ENCODE results near the gene CEP104.

CEP104 gene

GRCh38 chr1:3898994-3899753, 42.2 kb upstream of the CEP104 start:
- Histone ChIP-seq H3K4me3 (ENCODE audit: control insufficient read depth in 1 of 7, extremely low read depth in 1 of 7, insufficient read depth in 4 of 7, low read depth in 2 of 7, low read length in 6 of 7) (peak overlapping the region; percentile 67 to 95 (median 86)), H3K9me3 (ENCODE audit: control extremely low read depth in 1 of 5, control insufficient read depth in 4 of 5, insufficient read depth in 2 of 5, low read depth in 1 of 5, low read length in 4 of 5) (peaks cover 0 to 11% (median 6%) of the 10 kb centered on the region in 5 experiments), H3K27ac (ENCODE audit: insufficient read depth in 1 of 2, low read depth in 1 of 2, low read length in 2 of 2, poor library complexity in 1 of 2, severe bottlenecking in 2 of 2) (peak overlapping the region; percentile 85 to 95), H3K36me3 (ENCODE audit: control insufficient read depth in 4 of 4, insufficient read depth in 4 of 4, low read length in 3 of 4) (peaks cover 0 to 21% (median 15%) of the 10 kb centered on the region in 4 experiments), H3K4me1 (ENCODE audit: control extremely low read depth in 1 of 4, control insufficient read depth in 4 of 4, insufficient read depth in 4 of 4, low read length in 3 of 4) (peaks cover 1 to 36% (median 32%) of the 10 kb centered on the region in 4 experiments), H3K27me3 (replicated peaks in 2 of 5; ENCODE audit: control insufficient read depth in 4 of 5, insufficient read depth in 5 of 5, low read length in 4 of 5) (no peaks in the 10 kb centered on the region)
- POLR2A ChIA-PET, result interaction anchor here (1.5 to 1.8 kb wide), 2 partner anchors 8 to 42 kb away, joined by 5 to 8 read pairs; partner anchors contain the start of genes CEP104 and DFFB
- DNase-seq, result no peak
- CTCF ChIA-PET, result interaction anchor here (1.0 to 3.0 kb wide), 6 partner anchors 8 to 44 kb away, joined by 3 to 16 read pairs (median 6); partner anchors contain the start of genes CEP104 and DFFB
- 41% methylated on average over 8 of the region's 10 CpGs for WGBS (ENCODE audit: insufficient coverage)

GRCh38 chr1:3898475-3898735, 41.4 kb upstream of the CEP104 start:
- Histone ChIP-seq H3K27me3 (replicated peaks in 2 of 5; ENCODE audit: control insufficient read depth in 4 of 5, insufficient read depth in 5 of 5, low read length in 4 of 5) (no peaks in the 10 kb centered on the region), H3K27ac (ENCODE audit: insufficient read depth in 1 of 2, low read depth in 1 of 2, low read length in 2 of 2, poor library complexity in 1 of 2, severe bottlenecking in 2 of 2) (no peak overlapping the region), H3K4me3 (ENCODE audit: control insufficient read depth in 1 of 7, extremely low read depth in 1 of 7, insufficient read depth in 4 of 7, low read depth in 2 of 7, low read length in 6 of 7) (no peak overlapping the region), H3K9me3 (ENCODE audit: control extremely low read depth in 1 of 5, control insufficient read depth in 4 of 5, insufficient read depth in 2 of 5, low read depth in 1 of 5, low read length in 4 of 5) (peaks cover 0 to 11% (median 6%) of the 10 kb centered on the region in 5 experiments), H3K36me3 (ENCODE audit: control insufficient read depth in 4 of 4, insufficient read depth in 4 of 4, low read length in 3 of 4) (peaks cover 0 to 21% (median 16%) of the 10 kb centered on the region in 4 experiments), H3K4me1 (ENCODE audit: control extremely low read depth in 1 of 4, control insufficient read depth in 4 of 4, insufficient read depth in 4 of 4, low read length in 3 of 4) (peaks cover 0 to 28% (median 25%) of the 10 kb centered on the region in 4 experiments)
- ChIA-PET POLR2A (no interaction called here), CTCF (interaction anchor here (1.8 to 3.0 kb wide), 2 partner anchors 13 to 41 kb away, joined by 4 to 16 read pairs; partner anchors contain the start of genes CEP104 and DFFB)
- no peak for DNase-seq

- Histone ChIP-seq H3K4me3 (ENCODE audit: control insufficient read depth in 1 of 7, extremely low read depth in 1 of 7, insufficient read depth in 4 of 7, low read depth in 2 of 7, low read length in 6 of 7) (no peak overlapping the region), H3K27me3 (replicated peaks in 2 of 5; ENCODE audit: control insufficient read depth in 4 of 5, insufficient read depth in 5 of 5, low read length in 4 of 5) (no peaks in the 10 kb centered on the region), H3K9me3 (ENCODE audit: control extremely low read depth in 1 of 5, control insufficient read depth in 4 of 5, insufficient read depth in 2 of 5, low read depth in 1 of 5, low read length in 4 of 5) (peaks cover 0 to 11% (median 6%) of the 10 kb centered on the region in 5 experiments), H3K27ac (ENCODE audit: insufficient read depth in 1 of 2, low read depth in 1 of 2, low read length in 2 of 2, poor library complexity in 1 of 2, severe bottlenecking in 2 of 2) (no peak overlapping the region), H3K36me3 (ENCODE audit: control insufficient read depth in 4 of 4, insufficient read depth in 4 of 4, low read length in 3 of 4) (peaks cover 0 to 29% (median 19%) of the 10 kb centered on the region in 4 experiments), H3K4me1 (ENCODE audit: control extremely low read depth in 1 of 4, control insufficient read depth in 4 of 4, insufficient read depth in 4 of 4, low read length in 3 of 4) (peaks cover 0 to 23% (median 18%) of the 10 kb centered on the region in 4 experiments)
- DNase-seq, result no peak
- ChIA-PET CTCF (interaction anchor here (1.4 to 4.5 kb wide), 2 partner anchors 38 to 49 kb away, joined by 3 to 18 read pairs; partner anchors contain the start of gene DFFB), POLR2A (no interaction called here)
- 95% methylated on average over 3 of the region's 7 CpGs for WGBS (ENCODE audit: insufficient coverage)
These were observed 39.5 kb upstream of the CEP104 start for GRCh38 chr1:3896396-3897000.

GRCh38 chr1:3895951-3896325, 38.9 kb upstream of the CEP104 start:
- Histone ChIP-seq H3K9me3 (ENCODE audit: control extremely low read depth in 1 of 5, control insufficient read depth in 4 of 5, insufficient read depth in 2 of 5, low read depth in 1 of 5, low read length in 4 of 5) (peaks cover 0 to 11% (median 6%) of the 10 kb centered on the region in 5 experiments), H3K4me1 (ENCODE audit: control extremely low read depth in 1 of 4, control insufficient read depth in 4 of 4, insufficient read depth in 4 of 4, low read length in 3 of 4) (peaks cover 0 to 23% (median 20%) of the 10 kb centered on the region in 4 experiments), H3K27me3 (replicated peaks in 2 of 5; ENCODE audit: control insufficient read depth in 4 of 5, insufficient read depth in 5 of 5, low read length in 4 of 5) (no peaks in the 10 kb centered on the region), H3K36me3 (ENCODE audit: control insufficient read depth in 4 of 4, insufficient read depth in 4 of 4, low read length in 3 of 4) (peaks cover 0 to 32% (median 19%) of the 10 kb centered on the region in 4 experiments), H3K27ac (ENCODE audit: insufficient read depth in 1 of 2, low read depth in 1 of 2, low read length in 2 of 2, poor library complexity in 1 of 2, severe bottlenecking in 2 of 2) (no peak overlapping the region), H3K4me3 (ENCODE audit: control insufficient read depth in 1 of 7, extremely low read depth in 1 of 7, insufficient read depth in 4 of 7, low read depth in 2 of 7, low read length in 6 of 7) (no peak overlapping the region)
- no peak for DNase-seq
- CTCF ChIA-PET, result interaction anchor here (1.4 to 4.5 kb wide), 2 partner anchors 38 to 49 kb away, joined by 3 to 18 read pairs; partner anchors contain the start of gene DFFB
- POLR2A ChIA-PET, result no interaction called here
- 100% methylated on average over 3 of the region's 4 CpGs for WGBS (ENCODE audit: insufficient coverage)

- H3K27ac ChIP-seq (ENCODE audit: insufficient read depth in 1 of 2, low read depth in 1 of 2, low read length in 2 of 2, poor library complexity in 1 of 2, severe bottlenecking in 2 of 2), result no peak overlapping the region
- POLR2A ChIA-PET, result no interaction called here
- no peak for DNase-seq
- CTCF ChIA-PET, result interaction anchor here (1.4 to 4.5 kb wide), 2 partner anchors 37 to 48 kb away, joined by 3 to 18 read pairs; partner anchors contain the start of gene DFFB
- H3K27me3 ChIP-seq (replicated peaks in 2 of 5; ENCODE audit: control insufficient read depth in 4 of 5, insufficient read depth in 5 of 5, low read length in 4 of 5), result no peaks in the 10 kb centered on the region
- H3K9me3 ChIP-seq (ENCODE audit: control extremely low read depth in 1 of 5, control insufficient read depth in 4 of 5, insufficient read depth in 2 of 5, low read depth in 1 of 5, low read length in 4 of 5), result peaks cover 0 to 11% (median 6%) of the 10 kb centered on the region in 5 experiments
- peaks cover 4 to 28% (median 24%) of the 10 kb centered on the region in 4 experiments for H3K4me1 ChIP-seq (ENCODE audit: control extremely low read depth in 1 of 4, control insufficient read depth in 4 of 4, insufficient read depth in 4 of 4, low read length in 3 of 4)
- WGBS (ENCODE audit: insufficient coverage), result over 99% methylated on average over 13 of the region's 13 CpGs
- peaks cover 0 to 36% (median 19%) of the 10 kb centered on the region in 4 experiments for H3K36me3 ChIP-seq (ENCODE audit: control insufficient read depth in 4 of 4, insufficient read depth in 4 of 4, low read length in 3 of 4)
- H3K4me3 ChIP-seq (ENCODE audit: control insufficient read depth in 1 of 7, extremely low read depth in 1 of 7, insufficient read depth in 4 of 7, low read depth in 2 of 7, low read length in 6 of 7), result no peak overlapping the region
These were observed 38.4 kb upstream of the CEP104 start for GRCh38 chr1:3895279-3895950.

- 100% methylated on average over 7 of the region's 17 CpGs for WGBS (ENCODE audit: insufficient coverage)
- peaks cover 0 to 42% (median 24%) of the 10 kb centered on the region in 4 experiments for H3K36me3 ChIP-seq (ENCODE audit: control insufficient read depth in 4 of 4, insufficient read depth in 4 of 4, low read length in 3 of 4)
- peaks cover 0 to 11% (median 6%) of the 10 kb centered on the region in 5 experiments for H3K9me3 ChIP-seq (ENCODE audit: control extremely low read depth in 1 of 5, control insufficient read depth in 4 of 5, insufficient read depth in 2 of 5, low read depth in 1 of 5, low read length in 4 of 5)
- no peaks in the 10 kb centered on the region for H3K27me3 ChIP-seq (replicated peaks in 2 of 5; ENCODE audit: control insufficient read depth in 4 of 5, insufficient read depth in 5 of 5, low read length in 4 of 5)
- ChIA-PET POLR2A (no interaction called here), CTCF (interaction anchor here (4.5 kb wide), 1 partner anchor 37 kb away, joined by 18 read pairs; the partner anchor contains the start of gene DFFB)
- no peak overlapping the region for H3K27ac ChIP-seq (ENCODE audit: insufficient read depth in 1 of 2, low read depth in 1 of 2, low read length in 2 of 2, poor library complexity in 1 of 2, severe bottlenecking in 2 of 2)
- peaks cover 8 to 33% (median 29%) of the 10 kb centered on the region in 4 experiments for H3K4me1 ChIP-seq (ENCODE audit: control extremely low read depth in 1 of 4, control insufficient read depth in 4 of 4, insufficient read depth in 4 of 4, low read length in 3 of 4)
- H3K4me3 ChIP-seq (ENCODE audit: control insufficient read depth in 1 of 7, extremely low read depth in 1 of 7, insufficient read depth in 4 of 7, low read depth in 2 of 7, low read length in 6 of 7), result no peak overlapping the region
- no peak for DNase-seq
These were observed 37.7 kb upstream of the CEP104 start for GRCh38 chr1:3894626-3895278.
